Measurements from ENCODE around the gene XYLT1.

Gene XYLT1

DNA sequence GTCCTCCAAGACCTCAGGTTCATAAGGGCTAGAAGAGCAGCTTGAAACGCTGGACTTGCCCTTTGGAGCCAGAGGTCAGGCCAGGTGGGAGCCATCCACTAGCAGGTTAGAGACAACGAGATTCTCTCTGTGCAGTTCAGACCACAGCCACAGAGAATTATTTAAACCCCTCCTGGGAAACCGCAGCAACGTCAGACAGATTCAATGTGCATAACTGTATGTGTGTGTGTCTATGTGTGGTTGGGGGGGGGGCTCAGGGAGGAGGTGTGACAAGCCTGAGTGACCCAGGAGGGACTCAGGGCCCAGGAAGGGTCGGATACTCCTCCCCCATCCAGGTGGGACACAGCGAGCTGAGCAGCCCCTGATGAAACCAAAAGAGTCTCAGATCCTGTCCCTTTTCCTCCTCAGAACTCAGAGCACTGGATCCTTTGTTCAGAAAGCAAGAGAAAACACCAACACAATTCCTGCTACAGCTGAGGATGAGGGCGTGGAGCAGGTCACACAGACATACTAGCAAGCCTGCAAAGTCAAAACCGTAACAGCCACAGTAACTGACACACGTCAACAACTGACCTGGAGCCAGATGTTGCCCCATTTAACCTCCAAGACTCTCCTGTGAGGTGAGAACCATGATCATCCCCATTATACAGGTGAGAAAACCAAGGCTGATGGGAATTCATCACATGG, 66.8 kb downstream of the XYLT1 start:
- DNase-seq (ENCODE audit: low read depth, low spot score): no peak

DNA sequence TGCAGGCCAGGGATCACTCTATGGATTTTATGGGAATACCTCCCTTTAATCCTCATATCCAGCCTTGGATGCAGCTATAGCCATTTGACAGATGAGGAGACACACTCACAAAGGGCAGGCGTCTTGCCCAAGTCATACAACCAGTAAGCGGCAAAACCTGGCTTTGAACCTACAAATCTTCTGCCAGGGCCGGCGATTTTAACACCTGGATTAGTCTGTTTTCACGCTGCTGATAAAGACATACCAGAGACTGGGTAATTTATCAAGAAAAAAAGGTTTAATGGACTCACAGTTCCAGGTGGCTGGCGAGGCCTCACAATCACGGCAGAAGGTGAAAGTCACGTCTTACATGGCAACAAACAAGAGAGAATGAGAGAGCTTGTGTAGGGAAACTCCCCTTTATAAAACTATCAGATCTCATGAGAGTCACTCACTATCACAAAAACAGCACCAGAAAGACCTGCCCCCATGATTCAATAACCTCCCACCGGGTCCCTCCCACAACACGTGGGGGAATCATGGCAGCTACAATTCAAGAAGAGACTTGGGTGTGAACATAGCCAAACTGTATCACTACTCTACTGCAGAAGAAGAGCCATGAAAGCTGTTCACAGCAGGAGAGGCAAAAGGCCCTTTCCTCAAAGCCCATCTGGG, 67.5 kb downstream of the XYLT1 start:
- DNase-seq (ENCODE audit: low read depth, low spot score): no peak

DNA sequence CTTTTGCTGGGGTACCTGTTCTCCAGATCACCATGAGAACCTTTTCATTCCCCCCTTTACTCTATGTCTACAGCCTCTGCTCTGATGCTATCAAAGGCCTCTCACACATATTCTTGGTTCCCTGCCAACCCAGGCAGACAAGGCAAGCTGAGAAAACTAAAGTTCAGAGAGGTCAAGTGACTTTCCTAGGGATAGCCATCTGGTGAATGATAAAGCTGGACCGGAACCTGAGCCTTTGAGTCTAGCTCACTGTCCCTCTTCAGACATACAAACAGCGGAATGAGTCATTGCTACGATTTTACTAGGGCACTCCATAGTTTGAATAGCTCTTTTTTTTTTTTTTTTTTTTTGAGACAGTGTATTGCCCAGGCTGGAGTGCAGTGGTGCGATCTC, 73.3 kb downstream of the XYLT1 start:
- no peak for DNase-seq (ENCODE audit: low read depth, low spot score)

DNA sequence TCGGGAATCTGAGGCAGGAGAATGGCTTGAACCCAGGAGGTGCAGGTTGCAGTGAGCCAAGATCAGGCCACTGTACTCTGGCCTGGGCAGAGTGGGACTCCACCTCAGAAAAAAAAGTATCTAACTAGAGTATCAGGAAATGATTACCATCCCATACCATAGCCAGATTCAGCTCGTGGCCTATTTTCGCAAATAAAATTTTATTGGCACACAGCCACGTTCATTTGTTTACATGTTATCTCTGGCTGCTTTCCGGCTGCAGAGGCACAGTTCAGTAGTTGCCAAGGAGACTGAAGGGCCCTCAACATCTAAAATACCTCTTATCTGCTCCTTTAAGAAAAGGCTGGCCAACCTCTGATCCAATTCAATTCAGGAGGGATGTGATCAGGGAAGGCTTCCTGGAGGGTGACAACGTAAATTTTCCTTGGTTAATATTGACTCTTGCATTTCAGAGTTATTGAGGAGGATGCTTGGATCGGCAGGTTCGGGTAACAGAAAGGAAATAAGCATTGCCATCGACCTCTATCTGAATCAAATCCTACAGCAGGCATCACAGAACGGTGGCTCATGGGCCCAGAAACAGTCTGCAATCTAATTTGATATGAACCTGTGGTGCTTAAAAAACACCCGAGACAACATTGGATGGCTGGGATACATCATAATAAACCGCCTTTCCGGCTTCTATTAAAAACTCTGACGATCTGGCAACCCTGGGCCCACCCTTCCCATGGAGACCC, 73.8 kb downstream of the XYLT1 start:
- DNase-seq (ENCODE audit: low read depth, low spot score): no peak

DNA sequence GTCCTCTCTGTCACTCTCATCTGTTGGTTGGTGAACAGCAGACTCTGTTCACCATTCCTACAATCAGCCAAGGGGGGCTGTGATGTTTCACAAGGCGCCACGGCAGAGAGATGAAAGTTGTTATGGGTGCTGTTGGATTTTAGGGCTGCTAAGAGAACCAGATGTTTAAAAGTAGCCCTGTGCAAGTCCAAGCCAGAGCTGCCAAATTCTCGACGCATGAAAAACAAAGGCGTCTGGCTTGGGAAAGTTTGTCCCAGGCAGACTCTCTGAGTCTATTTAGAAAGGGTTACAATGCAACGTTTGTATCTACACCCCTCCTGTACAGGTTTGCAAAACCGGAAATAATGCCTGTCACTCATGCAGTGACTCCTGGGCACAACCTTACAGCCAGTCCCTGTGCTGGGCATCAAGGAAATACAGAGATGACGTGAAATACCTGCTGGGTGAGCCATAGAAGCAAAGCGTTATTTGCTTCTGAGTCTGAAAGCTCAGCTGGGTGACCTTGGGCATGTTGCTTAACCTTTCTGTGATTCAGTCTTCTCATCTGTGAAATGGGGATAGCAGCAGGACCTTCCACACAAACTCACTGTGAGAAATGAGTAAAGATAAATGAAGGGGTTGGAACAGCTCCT, 74.8 kb downstream of the XYLT1 start:
- no peak for DNase-seq (ENCODE audit: low read depth, low spot score)

DNA sequence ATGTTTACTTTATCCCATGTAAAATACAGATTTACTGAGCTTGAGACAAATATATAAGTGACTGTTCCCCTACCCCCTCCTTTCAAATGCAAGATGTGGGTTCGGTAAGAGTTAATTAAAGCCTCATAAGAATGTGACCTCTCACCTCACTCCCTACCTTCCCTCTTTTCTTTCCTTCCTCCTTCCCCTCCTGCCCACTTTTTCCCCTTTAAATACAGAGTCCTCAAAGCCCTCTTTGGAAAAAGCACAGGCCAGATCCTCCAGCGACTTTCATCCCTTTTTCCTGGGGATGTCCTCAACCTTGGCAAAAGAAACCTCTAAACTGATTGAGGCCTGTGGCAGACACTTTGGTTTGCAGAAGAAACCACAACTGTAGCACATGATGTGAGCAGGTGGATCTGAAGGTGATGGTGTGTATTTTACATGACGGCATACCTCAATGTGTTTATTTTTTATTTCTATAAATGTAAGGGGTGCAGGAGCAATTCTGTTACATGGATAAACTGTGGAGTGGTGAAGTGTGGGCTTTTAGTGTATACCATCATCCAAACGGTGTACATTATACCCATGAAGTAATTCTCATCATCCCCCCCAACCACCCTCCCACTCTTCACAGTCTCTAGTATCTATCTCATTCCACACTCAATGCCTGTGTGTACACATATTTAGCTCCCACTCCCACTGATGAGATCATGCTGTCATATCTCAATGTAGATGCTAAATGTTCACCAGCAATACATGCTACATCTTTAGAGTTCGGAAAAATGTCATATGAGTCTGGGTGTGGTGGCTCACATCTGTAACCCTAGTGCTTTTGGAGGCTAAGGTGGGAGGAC, 77.7 kb downstream of the XYLT1 start:
- DNase-seq (ENCODE audit: low read depth, low spot score): no peak

DNA sequence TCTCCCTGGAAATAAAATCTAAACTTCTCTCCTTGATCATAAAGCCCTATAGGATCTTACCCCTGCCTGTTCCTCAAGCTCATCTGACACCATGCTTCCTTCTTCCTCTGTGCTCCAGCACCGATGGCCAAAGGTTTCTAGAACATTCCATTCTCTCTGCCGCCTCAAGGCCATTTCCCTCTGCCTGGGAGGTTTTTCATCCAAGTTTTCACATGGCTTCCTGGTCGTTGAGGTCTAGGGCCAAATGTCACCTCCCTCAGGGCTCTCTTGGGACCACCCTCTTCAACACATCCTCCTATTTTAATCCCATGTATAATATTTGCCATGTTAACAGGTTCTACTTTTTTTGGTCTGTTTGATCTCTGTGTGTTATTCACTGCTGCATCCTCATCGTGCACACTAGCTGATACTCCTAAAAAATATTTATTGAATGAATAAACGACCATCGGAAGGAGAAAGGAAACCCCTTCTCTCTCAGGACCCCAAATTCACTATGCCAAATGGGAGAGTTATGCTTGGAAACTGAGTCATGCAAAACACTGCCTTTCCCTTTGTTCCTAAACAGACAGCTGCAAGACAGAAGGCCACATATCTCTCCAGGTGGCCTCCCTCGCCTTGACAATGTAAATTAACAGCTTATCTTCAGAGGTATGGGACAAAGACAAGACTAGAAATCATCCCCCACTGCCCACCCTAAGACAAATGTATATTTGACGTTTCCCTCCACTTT, 78.5 kb downstream of the XYLT1 start:
- DNase-seq (ENCODE audit: low read depth, low spot score): no peak

DNA sequence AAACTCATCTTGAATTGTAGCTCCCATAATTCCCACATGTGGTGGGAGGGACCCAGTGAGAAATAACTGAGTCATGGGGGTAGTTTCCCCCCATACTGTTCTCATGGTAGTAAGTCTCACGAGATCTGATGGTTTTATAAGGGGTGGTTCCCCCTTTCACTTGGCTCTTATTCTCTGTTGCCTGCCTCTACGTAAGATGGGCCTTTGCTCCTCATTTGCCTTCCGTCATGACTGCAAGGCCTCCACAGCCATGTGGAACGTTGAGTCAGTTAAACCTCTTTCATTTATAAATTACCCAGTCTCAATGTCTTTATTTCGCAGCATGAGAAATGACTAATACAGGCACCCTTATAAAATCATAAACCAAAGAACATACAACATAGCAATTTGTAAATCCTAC, 79.0 kb downstream of the XYLT1 start:
- no peak for DNase-seq (ENCODE audit: low read depth, low spot score)

DNA sequence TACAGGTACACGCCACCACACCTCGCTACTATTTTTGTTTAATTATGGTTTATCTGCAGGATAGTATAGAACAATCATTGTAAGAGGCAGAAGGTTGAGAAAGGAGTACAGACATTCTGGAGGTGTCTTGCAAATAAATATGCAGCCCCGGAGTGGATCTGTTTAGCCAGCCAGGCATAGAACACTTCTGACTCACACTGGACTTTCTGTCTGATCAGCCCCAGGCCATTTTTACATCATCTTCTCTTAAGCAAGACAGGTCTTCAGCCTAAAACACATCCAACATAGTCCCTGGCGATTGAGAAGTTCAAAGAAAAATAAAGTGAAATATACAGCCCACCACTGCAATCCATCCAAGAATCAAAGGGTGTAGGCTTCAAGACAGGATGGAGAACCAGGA, 81.4 kb downstream of the XYLT1 start:
- no peak for DNase-seq (ENCODE audit: low read depth, low spot score)

DNA sequence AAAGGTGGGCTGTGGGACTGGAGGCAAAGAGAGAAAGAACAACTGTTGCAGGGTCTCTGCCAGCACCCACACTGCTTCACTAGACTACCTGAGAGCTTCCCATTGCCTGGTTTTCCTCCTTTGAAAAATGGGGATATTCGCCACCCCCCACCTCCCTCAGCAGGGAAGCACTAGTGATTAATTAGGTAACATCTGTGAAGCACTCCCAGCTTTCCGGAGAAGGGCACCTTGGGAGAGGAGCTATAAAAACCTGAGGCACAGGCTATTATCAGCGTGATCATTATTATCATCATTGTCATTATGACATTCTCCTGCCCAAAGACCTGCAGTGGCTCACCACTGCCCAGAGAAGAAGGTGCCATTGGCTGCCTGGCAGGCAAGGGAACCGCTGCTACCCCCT, 83.5 kb downstream of the XYLT1 start:
- no peak for DNase-seq (ENCODE audit: low read depth, low spot score)

DNA sequence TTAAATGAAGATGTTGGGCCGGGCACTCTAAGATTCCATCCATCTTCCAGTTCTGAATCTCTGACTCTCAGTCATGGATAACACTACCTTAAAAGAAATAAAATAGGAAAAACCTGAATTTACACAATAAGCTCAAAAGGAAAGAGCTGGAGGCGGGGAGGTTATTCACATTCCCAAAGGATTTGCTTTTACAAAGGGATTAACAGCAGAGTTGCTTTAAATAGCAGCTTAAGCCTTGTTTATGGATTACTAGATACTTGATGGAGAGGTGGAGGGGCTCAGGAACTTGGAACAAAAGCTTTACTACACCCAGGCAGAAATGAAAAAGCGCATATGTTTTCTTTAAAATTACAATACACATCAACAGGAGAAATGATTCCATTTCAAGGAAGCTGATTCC, 84.5 kb downstream of the XYLT1 start:
- no peak for DNase-seq (ENCODE audit: low read depth, low spot score)

DNA sequence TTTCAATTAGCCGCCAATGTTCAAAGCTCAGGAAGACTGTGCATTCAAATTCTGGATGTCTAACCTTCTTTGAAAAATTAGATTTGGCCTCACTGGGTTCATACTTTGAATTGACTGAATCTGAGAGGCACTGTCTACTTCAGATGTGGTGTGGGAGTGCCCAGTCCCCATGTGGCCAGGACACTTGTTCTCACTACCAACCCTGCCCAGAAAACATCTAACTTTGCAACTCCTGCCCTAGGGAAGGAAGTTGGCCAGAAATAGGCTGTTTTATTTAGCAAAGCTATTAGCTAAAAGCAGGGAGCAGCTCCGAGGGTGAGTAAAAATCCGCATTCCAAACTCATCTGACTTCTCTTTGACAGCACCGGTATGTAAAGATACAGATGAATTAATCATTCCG, 86.3 kb downstream of the XYLT1 start:
- no peak for DNase-seq (ENCODE audit: low read depth, low spot score)

DNA sequence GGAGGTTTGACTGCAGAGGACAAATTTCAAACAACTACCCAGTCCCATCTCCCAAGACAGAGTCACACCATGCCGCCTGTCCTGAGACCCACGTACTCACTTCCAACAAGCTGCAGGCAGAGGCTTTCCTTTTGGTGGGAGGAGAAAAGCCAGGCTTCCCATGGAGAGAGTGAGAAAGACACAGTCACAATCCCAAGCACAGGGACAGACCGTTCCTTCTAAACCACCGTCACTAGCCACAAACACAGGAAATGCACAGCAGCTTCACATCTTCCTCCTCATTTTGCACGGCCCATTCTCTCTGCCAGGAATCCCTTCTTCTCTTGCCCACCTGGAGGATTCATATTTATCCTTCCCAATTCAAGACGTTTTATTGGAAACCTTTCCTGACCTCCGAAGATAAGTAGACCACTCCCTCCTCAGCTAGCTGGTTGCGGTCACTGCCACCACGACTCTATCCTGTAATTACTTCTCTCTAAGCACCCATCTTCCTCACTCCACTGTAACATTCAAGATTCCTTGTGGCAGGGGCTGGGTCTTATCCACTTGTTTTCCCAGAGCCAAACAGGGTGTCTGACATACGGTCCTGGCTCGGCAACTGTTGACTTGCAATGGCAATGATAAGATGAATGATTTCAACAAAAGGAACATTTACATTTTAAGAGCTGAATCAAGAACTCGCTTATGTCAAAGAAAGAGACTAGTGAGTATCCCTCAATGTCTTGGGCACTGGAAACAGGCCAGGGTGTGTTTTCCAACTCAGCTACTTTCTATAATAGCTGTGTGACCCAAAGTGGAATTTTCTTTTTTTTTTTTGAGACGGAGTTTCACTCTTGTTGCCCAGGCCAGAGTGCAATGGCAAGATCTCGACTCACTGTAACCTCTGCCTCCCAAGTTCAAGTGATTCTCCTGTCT, 87.6 kb downstream of the XYLT1 start:
- no peak for DNase-seq (ENCODE audit: low read depth, low spot score)

DNA sequence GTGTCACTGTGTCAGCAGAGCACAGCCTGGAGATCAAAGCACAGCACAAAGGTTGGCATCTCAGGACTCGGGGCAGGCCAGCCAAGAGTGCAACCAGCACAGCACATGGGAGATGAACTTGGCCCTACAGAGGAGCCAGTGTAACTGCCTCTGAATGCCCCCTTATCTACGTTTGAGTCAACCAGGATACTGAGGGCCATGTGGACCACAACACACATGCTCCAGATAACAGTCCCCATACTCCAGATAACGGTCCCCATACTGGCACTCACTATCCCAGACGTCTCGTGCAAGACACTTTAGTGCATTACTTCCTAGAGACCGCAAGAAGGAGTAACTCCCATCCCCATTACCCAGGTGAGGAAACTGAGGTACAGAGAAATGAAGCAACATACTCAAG, 88.2 kb downstream of the XYLT1 start:
- no peak for DNase-seq (ENCODE audit: low read depth, low spot score)

DNA sequence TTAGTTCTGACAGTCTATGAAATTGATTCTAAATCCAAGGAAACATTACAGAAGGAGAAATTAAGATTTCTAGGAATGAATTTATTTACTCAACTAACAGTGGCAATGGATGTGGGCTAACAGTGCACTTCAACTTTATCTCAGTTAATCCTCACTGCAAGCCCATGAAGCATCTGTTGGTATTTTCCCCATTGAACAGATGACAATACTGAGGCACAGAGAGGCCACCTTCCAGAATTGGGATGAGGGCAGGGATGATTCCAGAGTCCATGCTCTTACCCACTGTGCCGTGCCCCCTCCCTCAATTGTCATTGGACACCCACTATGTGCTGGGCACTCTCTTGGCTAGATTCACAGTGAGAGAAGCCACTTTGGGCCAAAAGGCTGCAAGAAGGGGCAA, 89.0 kb downstream of the XYLT1 start:
- DNase-seq (ENCODE audit: low read depth, low spot score): no peak

DNA sequence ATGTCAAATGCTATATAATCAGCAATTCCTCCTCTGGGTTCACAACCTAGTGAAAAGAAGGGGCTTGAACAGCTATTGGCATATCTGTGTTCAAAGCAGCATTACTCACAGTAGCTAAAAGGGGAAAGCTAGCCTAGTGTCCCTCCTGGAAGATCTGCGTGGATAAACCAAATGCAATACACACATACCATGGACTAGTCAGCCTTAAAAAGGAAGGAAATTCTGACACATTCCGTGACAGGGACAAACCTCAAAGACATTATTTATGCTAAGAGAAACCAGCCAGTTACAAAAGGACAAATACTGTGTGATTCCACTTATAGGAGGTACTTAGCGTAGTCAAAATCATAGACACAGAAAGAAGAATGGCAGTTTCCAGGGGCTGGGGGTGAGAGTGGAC, 90.1 kb downstream of the XYLT1 start:
- DNase-seq (ENCODE audit: low read depth, low spot score): no peak

DNA sequence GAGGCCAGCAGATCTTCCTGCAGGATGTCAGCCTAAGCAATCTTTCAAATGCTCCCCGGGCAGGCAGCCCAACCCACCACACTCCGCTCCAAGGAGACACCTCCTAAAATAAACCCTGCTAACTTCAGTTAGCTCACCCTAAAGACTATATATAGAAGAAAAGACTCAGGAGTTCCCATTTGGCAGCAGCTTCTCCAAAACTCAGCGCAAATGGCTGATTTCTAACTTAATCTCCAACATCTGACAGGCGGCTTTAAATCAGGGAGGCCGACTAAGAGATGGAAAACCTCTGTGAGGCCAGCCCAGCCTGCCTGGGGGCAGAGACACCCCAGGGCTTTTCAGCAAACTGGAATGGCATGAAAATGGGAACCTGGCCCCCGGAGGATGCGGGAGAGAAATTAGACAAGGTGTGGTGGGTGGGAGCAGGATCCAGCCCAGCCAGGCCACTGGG, 91.6 kb downstream of the XYLT1 start:
- no peak for DNase-seq (ENCODE audit: low read depth, low spot score)

DNA sequence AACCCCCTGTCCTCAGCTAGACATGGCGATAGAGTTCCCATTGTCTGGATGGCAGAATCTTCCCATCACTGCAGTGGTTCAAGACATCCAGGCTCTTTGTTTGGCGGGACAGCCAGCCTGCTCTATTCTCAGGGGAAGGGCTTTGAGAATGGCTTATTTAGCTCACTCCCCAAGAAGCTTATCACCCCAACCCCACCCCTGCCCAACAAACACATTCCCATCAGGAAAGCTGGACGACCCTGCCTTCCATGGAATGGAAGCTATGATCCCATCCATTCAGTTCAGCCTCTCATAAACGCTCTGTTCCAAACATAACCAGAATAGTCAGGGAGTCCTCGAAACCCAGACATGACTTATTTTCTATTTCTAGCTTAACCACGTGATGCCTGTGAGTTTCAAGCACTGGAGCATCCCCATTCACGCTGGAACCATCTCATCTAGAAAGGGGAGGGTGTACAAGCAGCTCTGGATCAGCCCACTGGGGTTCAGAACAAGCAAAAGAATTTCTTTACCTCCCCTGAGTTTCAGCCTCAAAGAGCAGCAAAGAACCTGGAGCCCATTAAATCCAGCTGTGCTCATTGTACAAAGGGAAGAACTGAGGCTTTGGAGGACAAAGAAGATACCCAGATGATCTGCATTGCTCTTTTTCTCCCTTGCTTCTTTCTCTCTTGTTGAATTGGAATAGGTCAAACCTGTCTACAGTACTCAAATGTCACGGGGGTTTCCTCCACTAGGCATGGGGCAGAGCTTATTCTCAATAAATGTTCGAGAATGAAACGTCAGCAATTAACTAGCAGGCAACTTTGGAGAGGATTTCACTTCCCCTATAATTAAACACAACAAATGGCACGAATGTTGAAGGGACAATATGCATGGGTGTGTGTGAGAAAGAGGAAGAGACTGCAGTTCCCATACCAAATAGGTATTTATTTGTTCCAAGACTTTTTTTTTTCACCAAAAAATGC, 93.1 kb downstream of the XYLT1 start:
- no peak for DNase-seq (ENCODE audit: low read depth, low spot score)

Data from activated CD4-positive, CD25-positive, alpha-beta regulatory T cell treated with anti-CD3 and anti-CD28 coated beads, Interleukin-2, amount 50 U/mL, for 16 hours (primary cell).